HCT116 (cell line): ENCODE results near the gene CTDNEP1. TPM values are rescaled to one million over a fixed set of nuclear protein-coding genes. Genes with fewer than 3 reads are reported as not detected.

ENCODE experiments used
- ATAC-seq: fragments of 200-7000 bp; cut with Tn5 transposase; 2 replicates; pipeline ENCODE4 v1.9.1; 2020; ENCODE audit warnings: mild to moderate bottlenecking, moderate library complexity
- BruUV-seq: library from RNA; stranded (reverse); fragments of 400-500 nt; replicated peaks from 2 replicates; lab custom pipeline; 2021; lab: Mats Ljungman, UMichigan
- CTCF ChIA-PET: fragments of 300-600 bp; sonication (Branson Sonifier 250); formaldehyde crosslinking; loops from one replicate; lab custom pipeline; 2021; ENCODE audit warnings: antibody characterized with exemption; lab: Charles Lee
- POLR2A ChIA-PET: fragments of 300-600, 350-600 bp; sonication (Branson Sonifier 250); formaldehyde crosslinking; loops from one replicate; lab custom pipeline; 2021; ENCODE audit warnings: antibody characterized with exemption; lab: Charles Lee
- RAD21 ChIA-PET, 2 experiments: fragments of 300-600 bp; sonication (Branson Sonifier 250); formaldehyde crosslinking; loops; one replicate each; lab custom pipeline; 2023; ENCODE audit warnings: low total read pairs in 2 of 2; ENCODE audit not compliant: uncharacterized antibody in 2 of 2, unreplicated experiment in 2 of 2, low non-redundant PET in 1 of 2; lab: Charles Lee
- DNase-seq: peaks from one replicate; pipeline ENCODE4 v3.0.0-alpha.2; 2010; ENCODE audit warnings: low read depth, low spot score
- H2AFZ ChIP-seq: fragments of 200-600 bp; shearing (Covaris generic), sonication (generic); 2 replicates; pipeline ENCODE4 v1.6.1; 2017; ENCODE audit warnings: low read depth, mixed run types, mixed read lengths, antibody characterized with exemption, low read length; ENCODE audit not compliant: poor library complexity, severe bottlenecking
- H3K27ac ChIP-seq: 2 replicates; pipeline ENCODE4 v1.5.1; 2012; ENCODE audit warnings: low read depth, low read length
- H3K27me3 ChIP-seq: fragments of 200-600 bp; sonication (generic); 2 replicates; pipeline ENCODE4 v1.6.1; 2016; ENCODE audit warnings: mixed run types, low read length, mixed read lengths; ENCODE audit not compliant: insufficient read depth
- H3K36me3 ChIP-seq, 2 experiments: fragments of 200-500 bp in 1 of 2; fragments of 200-600 bp in 1 of 2; sonication (Bioruptor generic) in 1 of 2; sonication (generic) in 1 of 2; 2 replicates each; pipeline versions ENCODE4 v1.5.1 to v1.6.1; 2014 to 2016; ENCODE audit warnings: low read length in 2 of 2, inconsistent platforms in 1 of 2, mixed read lengths in 1 of 2, mixed run types in 1 of 2; ENCODE audit not compliant: insufficient read depth in 2 of 2, control insufficient read depth in 1 of 2
- H3K4me1 ChIP-seq, 2 experiments: fragments of 200-600 bp in 1 of 2; sonication (generic) in 1 of 2; 2 replicates each; pipeline versions ENCODE4 v1.5.1 to v1.6.1; 2012 to 2017; ENCODE audit warnings: low read length in 2 of 2, inconsistent platforms in 1 of 2, mild to moderate bottlenecking in 1 of 2, mixed read lengths in 1 of 2, mixed run types in 1 of 2, moderate library complexity in 1 of 2; ENCODE audit not compliant: insufficient read depth in 2 of 2, control insufficient read depth in 1 of 2
- H3K4me2 ChIP-seq: fragments of 200-600 bp; sonication (generic); 2 replicates; pipeline ENCODE4 v1.6.1; 2017; ENCODE audit warnings: mixed run types, low read length, mixed read lengths
- H3K4me3 ChIP-seq, 2 experiments: fragments of 200-600 bp in 1 of 2; sonication (generic) in 1 of 2; replicated peaks in 1 of 2; 2 replicates each; pipeline ENCODE4 v1.5.1; 2011 to 2016; ENCODE audit warnings: low read length in 2 of 2, control low read depth in 1 of 2, low read depth in 1 of 2, mild to moderate bottlenecking in 1 of 2, mixed read lengths in 1 of 2, mixed run types in 1 of 2
- H3K79me2 ChIP-seq: fragments of 200-600 bp; sonication (generic); 2 replicates; pipeline ENCODE4 v1.6.1; 2017; ENCODE audit warnings: mild to moderate bottlenecking, mixed run types, low read length, moderate library complexity, mixed read lengths; ENCODE audit not compliant: insufficient read depth
- H3K9ac ChIP-seq: fragments of 200-600 bp; sonication (generic); 2 replicates; pipeline ENCODE4 v1.6.1; 2016; ENCODE audit warnings: low read length, mixed read lengths
- H3K9me2 ChIP-seq: fragments of 200-600 bp; sonication (generic), shearing (Covaris generic); 2 replicates; pipeline ENCODE4 v1.6.1; 2017; ENCODE audit warnings: mixed run types, mild to moderate bottlenecking, moderate library complexity; ENCODE audit not compliant: insufficient read depth
- H3K9me3 ChIP-seq, 2 experiments: fragments of 200-500 bp in 1 of 2; fragments of 200-600 bp in 1 of 2; sonication (Bioruptor generic) in 1 of 2; sonication (generic) in 1 of 2; 2 replicates each; pipeline ENCODE4 v1.6.1; 2014 to 2017; ENCODE audit warnings: low read length in 2 of 2, mixed read lengths in 2 of 2, inconsistent platforms in 1 of 2, low read depth in 1 of 2, mild to moderate bottlenecking in 1 of 2, mixed run types in 1 of 2, moderate library complexity in 1 of 2; ENCODE audit not compliant: control insufficient read depth in 1 of 2, insufficient read depth in 1 of 2
- H4K20me1 ChIP-seq: fragments of 200-600 bp; sonication (generic), shearing (Covaris generic); 2 replicates; pipeline ENCODE4 v1.6.1; 2017; ENCODE audit warnings: mixed run types, mild to moderate bottlenecking, moderate library complexity; ENCODE audit not compliant: insufficient read depth
- CBX3 ChIP-seq: IDR thresholded peaks from 2 replicates; pipeline ENCODE4 v1.6.1; 2012; ENCODE audit warnings: low read depth
- CEBPB ChIP-seq: IDR thresholded peaks from 2 replicates; pipeline ENCODE4 v1.6.1; 2012; ENCODE audit warnings: low read depth
- FOSL1 ChIP-seq: IDR thresholded peaks from 2 replicates; pipeline ENCODE4 v1.6.1; 2012; ENCODE audit warnings: low read depth
- JUND ChIP-seq: IDR thresholded peaks from 2 replicates; pipeline ENCODE4 v1.6.1; 2012
- POLR2A ChIP-seq: IDR thresholded peaks from 2 replicates; pipeline ENCODE4 v1.7.0; 2011; ENCODE audit warnings: borderline replicate concordance; ENCODE audit not compliant: insufficient read depth, insufficient read length; ENCODE audit errors: extremely low read depth
- POLR2AphosphoS5 ChIP-seq: IDR thresholded peaks from 2 replicates; pipeline ENCODE4 v1.6.1; 2011; ENCODE audit warnings: mild to moderate bottlenecking, low read depth, low read length, moderate library complexity
- RAD21 ChIP-seq: IDR thresholded peaks from 2 replicates; pipeline ENCODE4 v1.6.1; 2012; ENCODE audit warnings: low read depth, mild to moderate bottlenecking
- SP1 ChIP-seq: IDR thresholded peaks from 2 replicates; pipeline ENCODE4 v1.6.1; 2012; ENCODE audit warnings: low read depth
- ZFX ChIP-seq: fragments of 450-650 bp; IDR thresholded peaks from 2 replicates; pipeline ENCODE4 v1.6.1; 2017
- intact Hi-C: fragments of 100-400 bp; cut with micrococcal nuclease; formaldehyde crosslinking; loops from 2 replicates; pipeline ENCODE4 v1.10.0; 2022
- total RNA-seq: library from RNA; stranded (reverse); gene quantifications from one replicate; pipeline ENCODE4 v1.2.1, GENCODE V29; 2021; ENCODE audit not compliant: unreplicated experiment
- TF ChIP-seq, protein P1 (sequence below), 3 experiments: fragments of 200-600 bp in 1 of 3; sonication (generic) in 1 of 3; IDR thresholded peaks in 2 of 3; conservative IDR thresholded peaks in 1 of 3; 2 replicates each; pipeline ENCODE4 v1.5.1; 2012 to 2017; ENCODE audit warnings: low read depth in 2 of 3, low read length in 2 of 3, antibody characterized with exemption in 1 of 3, borderline replicate concordance in 1 of 3, control low read depth in 1 of 3, mild to moderate bottlenecking in 1 of 3, mixed read lengths in 1 of 3, mixed run types in 1 of 3, moderate library complexity in 1 of 3; ENCODE audit not compliant: insufficient read depth in 1 of 3

The CTDNEP1 gene
- total RNA-seq, 1 experiment from 2014 or later: 143 TPM

DNA sequence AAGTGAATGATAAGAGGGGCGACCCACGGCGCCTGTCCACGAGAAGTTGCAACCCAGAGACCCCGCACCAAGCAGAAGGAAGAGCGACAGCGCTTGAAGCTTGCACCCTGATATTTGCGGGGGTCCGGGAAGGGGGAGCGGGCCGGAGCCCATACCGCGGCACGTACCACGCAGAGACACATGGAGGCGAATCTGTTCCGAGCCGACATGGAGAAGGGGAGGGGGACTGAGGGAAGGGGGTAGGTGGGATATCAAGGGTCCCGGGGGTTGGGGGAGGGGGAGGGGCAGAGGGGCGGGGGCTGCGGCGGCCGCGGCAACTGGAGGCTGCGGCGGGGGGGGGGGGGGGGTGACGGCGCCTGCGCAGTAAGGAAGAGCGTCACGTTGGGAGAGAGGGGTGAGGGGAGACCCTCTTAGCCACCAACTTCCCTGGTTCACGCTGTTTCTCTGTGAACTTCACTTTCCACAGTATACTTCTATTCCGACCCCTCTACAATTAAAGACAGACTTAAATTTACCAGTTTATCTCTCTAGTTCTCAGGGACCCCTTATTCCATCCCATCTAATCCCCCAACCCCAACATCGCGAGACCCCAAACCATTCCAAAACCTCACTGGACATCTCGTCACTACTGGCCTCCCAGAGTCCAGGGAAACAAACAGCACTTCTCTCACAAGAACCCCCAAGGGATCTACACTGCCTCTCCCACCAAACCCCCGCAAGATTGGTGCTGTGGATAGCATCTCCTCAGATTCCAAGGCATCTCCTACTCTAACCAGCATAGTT is 39.9 kb downstream of the CTDNEP1 start (continued):
- TF ChIP-seq, protein P1, sequence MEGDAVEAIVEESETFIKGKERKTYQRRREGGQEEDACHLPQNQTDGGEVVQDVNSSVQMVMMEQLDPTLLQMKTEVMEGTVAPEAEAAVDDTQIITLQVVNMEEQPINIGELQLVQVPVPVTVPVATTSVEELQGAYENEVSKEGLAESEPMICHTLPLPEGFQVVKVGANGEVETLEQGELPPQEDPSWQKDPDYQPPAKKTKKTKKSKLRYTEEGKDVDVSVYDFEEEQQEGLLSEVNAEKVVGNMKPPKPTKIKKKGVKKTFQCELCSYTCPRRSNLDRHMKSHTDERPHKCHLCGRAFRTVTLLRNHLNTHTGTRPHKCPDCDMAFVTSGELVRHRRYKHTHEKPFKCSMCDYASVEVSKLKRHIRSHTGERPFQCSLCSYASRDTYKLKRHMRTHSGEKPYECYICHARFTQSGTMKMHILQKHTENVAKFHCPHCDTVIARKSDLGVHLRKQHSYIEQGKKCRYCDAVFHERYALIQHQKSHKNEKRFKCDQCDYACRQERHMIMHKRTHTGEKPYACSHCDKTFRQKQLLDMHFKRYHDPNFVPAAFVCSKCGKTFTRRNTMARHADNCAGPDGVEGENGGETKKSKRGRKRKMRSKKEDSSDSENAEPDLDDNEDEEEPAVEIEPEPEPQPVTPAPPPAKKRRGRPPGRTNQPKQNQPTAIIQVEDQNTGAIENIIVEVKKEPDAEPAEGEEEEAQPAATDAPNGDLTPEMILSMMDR (IDR thresholded peaks at IDR 0.05 in 2 of 3, conservative IDR thresholded peaks at IDR 0.05 in 1 of 3; ENCODE audit: borderline replicate concordance in 1 of 3, insufficient read depth in 1 of 3, low read depth in 2 of 3, low read length in 2 of 3): no peak
- TF ChIP-seq FOSL1 (no peak), CBX3 (no peak), POLR2AphosphoS5 (no peak)

DNA sequence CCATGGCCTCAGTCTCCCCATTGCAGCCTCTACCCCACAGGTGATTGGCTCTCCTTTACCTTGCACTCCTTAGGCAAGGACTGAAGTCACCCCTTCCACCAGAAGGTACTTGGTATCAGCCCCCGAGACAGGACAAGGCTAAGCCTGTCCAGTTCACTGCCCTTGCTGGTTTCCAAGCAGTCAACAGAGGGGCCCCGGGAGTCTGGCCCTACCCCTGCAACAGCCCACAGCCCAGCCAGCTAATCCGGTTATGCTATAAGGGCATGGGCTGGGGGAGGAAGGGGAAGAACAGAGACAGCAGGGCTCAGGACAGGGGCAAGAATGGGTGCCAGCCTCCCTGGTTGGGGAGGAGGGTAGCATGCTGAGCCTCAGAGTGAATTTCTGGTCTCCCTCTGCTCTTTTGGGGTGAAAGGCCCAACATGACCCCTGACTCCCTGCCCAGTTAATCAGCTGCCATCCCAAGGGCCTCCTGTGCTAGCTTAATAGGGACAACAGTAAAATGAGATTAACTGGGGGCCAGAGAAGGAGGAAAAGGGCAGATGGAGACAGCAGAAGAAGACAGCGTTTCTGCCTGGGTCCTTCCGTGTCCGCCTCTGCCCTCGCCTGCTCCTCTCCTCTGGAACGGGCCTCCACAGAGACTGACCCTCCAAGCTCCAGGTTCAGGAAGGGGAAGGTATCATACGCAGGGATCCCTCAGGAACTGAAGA is 42.6 kb downstream of the CTDNEP1 start:
- Histone ChIP-seq H3K27me3 (no peaks in the 10 kb centered on the region), H3K9me3 (no peaks in the 10 kb centered on the region), H3K4me1 (peaks cover 3 to 17% of the 10 kb centered on the region in 2 experiments; a peak in 3 of 4 replicates), H3K9ac (no peak overlapping the region), H4K20me1 (no peaks in the 10 kb centered on the region), H2AFZ (no peak overlapping the region), H3K27ac (no peak overlapping the region), H3K4me3 (no peak overlapping the region), H3K4me2 (no peak overlapping the region), H3K9me2 (no peaks in the 10 kb centered on the region), H3K36me3 (no peaks in the 10 kb centered on the region), H3K79me2 (no peaks in the 10 kb centered on the region)
- intact Hi-C loops: no loop called here
- DNase-seq: no peak
- CTCF ChIA-PET: no interaction called here
- ATAC-seq: no peak
- no TSS peak for BruUV-seq
- POLR2A ChIA-PET: no interaction called here
- TF ChIP-seq JUND: no peak
- no peak for TF ChIP-seq ZFX
- TF ChIP-seq POLR2A: no peak
- no peak for TF ChIP-seq CEBPB
- no peak for TF ChIP-seq RAD21
- TF ChIP-seq FOSL1: no peak
- TF ChIP-seq SP1: no peak
- RAD21 ChIA-PET: no interaction called here
